ENCODE results near the gene PSMD11. TPM values are rescaled to one million over a fixed set of nuclear protein-coding genes. Genes with fewer than 3 reads are reported as not detected.

PSMD11 gene
- total and polyA plus RNA-seq, 2 of the 13 experiments (the other 11 are each of a cell fraction or from before 2014, with no cell fraction given): 69.8 to 152 TPM

DNA sequence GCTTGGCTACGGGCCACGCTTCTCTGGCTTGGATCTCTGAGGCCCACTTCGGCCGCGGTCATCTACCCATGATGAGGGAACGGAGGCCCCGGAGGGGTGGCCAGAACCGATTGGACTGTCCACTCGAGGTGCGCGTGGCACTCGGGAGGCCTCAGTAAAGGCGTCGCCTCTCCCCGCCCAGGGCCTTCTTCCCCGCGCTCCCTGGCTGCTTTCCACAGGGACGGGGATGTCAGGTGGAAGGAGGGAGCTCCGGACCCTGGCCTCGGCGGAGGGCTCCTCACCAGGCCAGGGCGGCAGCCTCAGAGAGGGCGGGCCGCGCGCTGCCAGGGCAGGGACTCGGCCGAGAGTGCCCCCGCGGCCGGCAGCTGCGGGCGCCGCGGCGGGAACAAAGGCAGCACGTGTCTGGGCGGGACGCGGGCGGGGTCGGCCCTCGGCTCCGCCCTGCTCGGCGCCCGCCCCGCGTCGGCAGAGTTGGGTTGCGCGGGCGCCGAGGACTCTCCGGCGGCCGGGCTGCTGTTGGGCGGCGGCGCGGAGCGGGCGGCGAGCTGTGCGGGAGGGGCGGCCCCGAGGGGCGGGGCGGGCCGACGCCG lies 41.9 kb downstream of the PSMD11 start (continued):
- TF ChIP-seq, protein P1, sequence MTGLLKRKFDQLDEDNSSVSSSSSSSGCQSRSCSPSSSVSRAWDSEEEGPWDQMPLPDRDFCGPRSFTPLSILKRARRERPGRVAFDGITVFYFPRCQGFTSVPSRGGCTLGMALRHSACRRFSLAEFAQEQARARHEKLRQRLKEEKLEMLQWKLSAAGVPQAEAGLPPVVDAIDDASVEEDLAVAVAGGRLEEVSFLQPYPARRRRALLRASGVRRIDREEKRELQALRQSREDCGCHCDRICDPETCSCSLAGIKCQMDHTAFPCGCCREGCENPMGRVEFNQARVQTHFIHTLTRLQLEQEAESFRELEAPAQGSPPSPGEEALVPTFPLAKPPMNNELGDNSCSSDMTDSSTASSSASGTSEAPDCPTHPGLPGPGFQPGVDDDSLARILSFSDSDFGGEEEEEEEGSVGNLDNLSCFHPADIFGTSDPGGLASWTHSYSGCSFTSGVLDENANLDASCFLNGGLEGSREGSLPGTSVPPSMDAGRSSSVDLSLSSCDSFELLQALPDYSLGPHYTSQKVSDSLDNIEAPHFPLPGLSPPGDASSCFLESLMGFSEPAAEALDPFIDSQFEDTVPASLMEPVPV (CRISPR knock-in tag; IDR thresholded peaks at IDR 0.05): no peak
- TF ChIP-seq PAWR (CRISPR knock-in tag; IDR thresholded peaks at IDR 0.05; ENCODE audit: borderline replicate concordance): no peak
- TF ChIP-seq SP2 (CRISPR knock-in tag; IDR thresholded peaks at IDR 0.05): 0 out of 2 replicates have a peak, but pooled peaks have one; percentile 28
- TF ChIP-seq SMC3 (IDR thresholded peaks at IDR 0.05; ENCODE audit: low read length): no peak
- TF ChIP-seq POLR2AphosphoS5 (IDR thresholded peaks at IDR 0.05; ENCODE audit: low read depth, low read length): no peak
- no peak for TF ChIP-seq ZNF660 (CRISPR knock-in tag; IDR thresholded peaks at IDR 0.05; ENCODE audit: borderline replicate concordance, low read depth)
- TF ChIP-seq, protein P2, sequence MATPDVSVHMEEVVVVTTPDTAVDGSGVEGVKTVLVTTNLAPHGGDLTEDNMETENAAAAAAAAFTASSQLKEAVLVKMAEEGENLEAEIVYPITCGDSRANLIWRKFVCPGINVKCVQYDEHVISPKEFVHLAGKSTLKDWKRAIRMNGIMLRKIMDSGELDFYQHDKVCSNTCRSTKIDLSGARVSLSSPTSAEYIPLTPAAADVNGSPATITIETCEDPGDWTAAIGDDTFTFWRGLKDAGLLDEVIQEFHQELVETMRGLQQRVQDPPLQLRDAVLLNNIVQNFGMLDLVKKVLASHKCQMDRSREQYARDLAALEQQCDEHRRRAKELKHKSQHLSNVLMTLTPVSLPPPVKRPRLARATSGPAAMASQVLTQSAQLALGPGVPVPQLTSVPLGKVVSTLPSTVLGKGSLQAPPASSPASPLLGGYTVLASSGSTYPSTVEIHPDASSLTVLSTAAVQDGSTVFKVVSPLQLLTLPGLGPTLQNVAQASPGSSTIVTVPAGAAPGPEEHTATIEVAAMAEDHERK (CRISPR knock-in tag; IDR thresholded peaks at IDR 0.05; ENCODE audit: low read depth): no peak
- 0 out of 2 replicates have a peak, but pooled peaks have one; percentile 22 for TF ChIP-seq ZNF121 (CRISPR knock-in tag; IDR thresholded peaks at IDR 0.05)
- TF ChIP-seq SNAPC2 (CRISPR knock-in tag; IDR thresholded peaks at IDR 0.05): no peak
- 0 out of 2 replicates have a peak, but pooled peaks have one; percentile 73 for TF ChIP-seq ZNF891 (CRISPR knock-in tag; IDR thresholded peaks at IDR 0.05)
- 0 out of 2 replicates have a peak, but pooled peaks have one; percentile 15 for TF ChIP-seq ZNF777 (CRISPR knock-in tag; IDR thresholded peaks at IDR 0.05)
- no peak; the same call in 1 of the 2 replicates for TF ChIP-seq KLF6 (CRISPR knock-in tag; IDR thresholded peaks at IDR 0.05)
- TF ChIP-seq SMAD1 (CRISPR knock-in tag; IDR thresholded peaks at IDR 0.05; ENCODE audit: borderline replicate concordance, low read depth): no peak
- TF ChIP-seq KLF9 (CRISPR knock-in tag; IDR thresholded peaks at IDR 0.05; ENCODE audit: low read depth): no peak
- TF ChIP-seq, protein P3, sequence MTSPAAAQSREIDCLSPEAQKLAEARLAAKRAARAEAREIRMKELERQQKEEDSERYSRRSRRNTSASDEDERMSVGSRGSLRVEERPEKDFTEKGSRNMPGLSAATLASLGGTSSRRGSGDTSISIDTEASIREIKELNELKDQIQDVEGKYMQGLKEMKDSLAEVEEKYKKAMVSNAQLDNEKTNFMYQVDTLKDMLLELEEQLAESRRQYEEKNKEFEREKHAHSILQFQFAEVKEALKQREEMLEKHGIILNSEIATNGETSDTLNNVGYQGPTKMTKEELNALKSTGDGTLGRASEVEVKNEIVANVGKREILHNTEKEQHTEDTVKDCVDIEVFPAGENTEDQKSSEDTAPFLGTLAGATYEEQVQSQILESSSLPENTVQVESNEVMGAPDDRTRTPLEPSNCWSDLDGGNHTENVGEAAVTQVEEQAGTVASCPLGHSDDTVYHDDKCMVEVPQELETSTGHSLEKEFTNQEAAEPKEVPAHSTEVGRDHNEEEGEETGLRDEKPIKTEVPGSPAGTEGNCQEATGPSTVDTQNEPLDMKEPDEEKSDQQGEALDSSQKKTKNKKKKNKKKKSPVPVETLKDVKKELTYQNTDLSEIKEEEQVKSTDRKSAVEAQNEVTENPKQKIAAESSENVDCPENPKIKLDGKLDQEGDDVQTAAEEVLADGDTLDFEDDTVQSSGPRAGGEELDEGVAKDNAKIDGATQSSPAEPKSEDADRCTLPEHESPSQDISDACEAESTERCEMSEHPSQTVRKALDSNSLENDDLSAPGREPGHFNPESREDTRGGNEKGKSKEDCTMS (CRISPR knock-in tag; conservative IDR thresholded peaks at IDR 0.05): no peak
- no peak for TF ChIP-seq ZSCAN22 (CRISPR knock-in tag; IDR thresholded peaks at IDR 0.05)
- TF ChIP-seq ZNF24 (IDR thresholded peaks at IDR 0.05): no peak
- no peak for TF ChIP-seq SAFB2 (CRISPR knock-in tag; IDR thresholded peaks at IDR 0.05; ENCODE audit: borderline replicate concordance, low read depth)
- TF ChIP-seq, protein P4, sequence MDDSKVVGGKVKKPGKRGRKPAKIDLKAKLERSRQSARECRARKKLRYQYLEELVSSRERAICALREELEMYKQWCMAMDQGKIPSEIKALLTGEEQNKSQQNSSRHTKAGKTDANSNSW (CRISPR knock-in tag; IDR thresholded peaks at IDR 0.05; ENCODE audit: borderline replicate concordance): no peak
- no peak for TF ChIP-seq ZNF605 (CRISPR knock-in tag; IDR thresholded peaks at IDR 0.05)
- no peak for TF ChIP-seq JUNB (CRISPR knock-in tag; IDR thresholded peaks at IDR 0.05; ENCODE audit: borderline replicate concordance)
- no peak for TF ChIP-seq TAF15 (IDR thresholded peaks at IDR 0.05; ENCODE audit: low read depth, low read length, poor library complexity, severe bottlenecking)
- TF ChIP-seq KMT2B (CRISPR knock-in tag; IDR thresholded peaks at IDR 0.05): no peak
- TF ChIP-seq CENPT (CRISPR knock-in tag; IDR thresholded peaks at IDR 0.05; ENCODE audit: low read depth): no peak; the same call in 1 of the 2 replicates
- no peak for TF ChIP-seq ZNF839 (CRISPR knock-in tag; IDR thresholded peaks at IDR 0.05; ENCODE audit: borderline replicate concordance)
- TF ChIP-seq TEAD2 (CRISPR knock-in tag; IDR thresholded peaks at IDR 0.05): no peak
- no peak for TF ChIP-seq HDAC2 (CRISPR knock-in tag; IDR thresholded peaks at IDR 0.05)
